Endodermal cell (in vitro differentiated cells): ENCODE data around the gene LTBP1. TPM values are rescaled to one million over a fixed set of nuclear protein-coding genes. Genes with fewer than 3 reads are reported as not detected.
"Not testable (repeated sequence)": the region's sequence is repeated elsewhere in the genome, so short reads cannot be mapped to it uniquely, and the experiment has no call there.

ENCODE experiments used
- DNase-seq: peaks from one replicate; pipeline ENCODE4 v3.0.0-alpha.2; 2017
- H3K27ac ChIP-seq: 2 replicates; pipeline ENCODE4 v1.5.1; 2013; ENCODE audit warnings: mild to moderate bottlenecking, low read depth, low read length, moderate library complexity
- H3K27me3 ChIP-seq: 2 replicates; pipeline ENCODE4 v1.6.1; 2013; ENCODE audit warnings: mild to moderate bottlenecking, low read length, moderate library complexity; ENCODE audit not compliant: insufficient read depth, control insufficient read depth, poor library complexity, severe bottlenecking
- H3K36me3 ChIP-seq: 2 replicates; pipeline ENCODE4 v1.7.0; 2013; ENCODE audit warnings: mild to moderate bottlenecking, low read length, moderate library complexity; ENCODE audit not compliant: control insufficient read depth, insufficient read depth
- H3K4me1 ChIP-seq: one replicate; pipeline ENCODE4 v1.7.0; 2013; ENCODE audit warnings: low read length; ENCODE audit not compliant: control insufficient read depth, insufficient read depth
- H3K4me3 ChIP-seq: 2 replicates; pipeline ENCODE4 v1.5.1; 2013; ENCODE audit warnings: mild to moderate bottlenecking, low read length, moderate library complexity
- H3K9ac ChIP-seq: 2 replicates; pipeline ENCODE4 v1.6.1; 2013; ENCODE audit warnings: mild to moderate bottlenecking, low read length, moderate library complexity; ENCODE audit not compliant: poor library complexity, severe bottlenecking; ENCODE audit errors: extremely low read depth
- H3K9me3 ChIP-seq: 2 replicates; pipeline ENCODE4 v1.6.1; 2013; ENCODE audit warnings: mild to moderate bottlenecking, low read length, moderate library complexity; ENCODE audit not compliant: control insufficient read depth
- H3K27ac Mint-ChIP-seq: 2 replicates; pipeline ENCODE4 v1.8.0; 2020; ENCODE audit warnings: mixed read lengths
- H3K27me3 Mint-ChIP-seq: 2 replicates; pipeline ENCODE4 v1.8.0; 2021; ENCODE audit warnings: mild to moderate bottlenecking, mixed read lengths; ENCODE audit not compliant: insufficient read depth
- H3K36me3 Mint-ChIP-seq: 2 replicates; pipeline ENCODE4 v1.8.0; 2020; ENCODE audit warnings: low read depth, mixed read lengths
- H3K4me1 Mint-ChIP-seq: 2 replicates; pipeline ENCODE4 v1.8.0; 2020; ENCODE audit warnings: mixed read lengths
- H3K4me3 Mint-ChIP-seq: 2 replicates; pipeline ENCODE4 v1.8.0; 2020; ENCODE audit warnings: mild to moderate bottlenecking, moderate library complexity, mixed read lengths
- H3K9me3 Mint-ChIP-seq: 2 replicates; pipeline ENCODE4 v1.8.0; 2020; ENCODE audit warnings: mild to moderate bottlenecking, mixed read lengths
- WGBS, 2 experiments: methylation state at CpG; one replicate each; pipeline versions ENCODE4 v1.1.5 to v1.1.7; 2013; ENCODE audit warnings: missing lambda C conversion rate in 2 of 2, mixed read lengths in 1 of 2; ENCODE audit not compliant: insufficient coverage in 1 of 2, insufficient read length in 1 of 2; 5-methylcytosine and 5-hydroxymethylcytosine counted together
- total RNA-seq, 2 donors: library from RNA; stranded (reverse); fragmentation: NEBNext Ultra II Directional in 1 of 2; extraction: Animal tissue kit (Norgen Biotek cat#: 25700) in 1 of 2; gene quantifications; 2 replicates in 1 of 2; 3 replicates in 1 of 2; pipeline ENCODE4 v1.2.1, GENCODE V29; 2021
- TF ChIP-seq, protein P1 (sequence below): fragments of 200-600 bp; sonication (generic); conservative IDR thresholded peaks from 2 replicates; pipeline ENCODE4 v1.5.0; 2021; ENCODE audit warnings: antibody characterized with exemption, mild to moderate bottlenecking

The LTBP1 gene
- total RNA-seq, 2 donors from 2014 or later: 43.2 to 43.4 TPM

DNA sequence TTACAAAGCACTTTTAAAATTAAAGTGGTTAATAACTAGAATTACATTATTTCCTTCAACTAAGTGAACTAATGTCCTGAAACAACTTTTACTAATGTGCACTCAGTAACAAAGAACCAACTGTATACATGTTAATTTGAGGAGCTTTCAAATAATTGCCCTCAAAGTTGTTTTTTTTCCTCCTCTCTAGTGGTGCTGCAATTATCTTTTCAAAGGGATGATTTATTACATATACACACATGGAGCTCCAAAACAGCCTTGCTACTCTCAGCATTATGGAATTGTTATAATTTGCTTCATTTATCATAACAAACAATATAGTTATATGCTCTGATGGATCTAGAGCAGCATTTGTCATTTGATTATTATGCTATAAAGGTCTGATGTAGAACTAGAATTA is 283.4 kb downstream of the LTBP1 start:
- no peak for DNase-seq
- no peak overlapping the region for H3K27ac Mint-ChIP-seq
- Histone ChIP-seq H3K9ac (no peak overlapping the region), H3K9me3 (no peaks in the 10 kb centered on the region), H3K27me3 (no peaks in the 10 kb centered on the region), H3K36me3 (no peaks in the 10 kb centered on the region), H3K27ac (no peak overlapping the region), H3K4me1 (no peaks in the 10 kb centered on the region), H3K4me3 (no peak overlapping the region)
- TF ChIP-seq, protein P1, sequence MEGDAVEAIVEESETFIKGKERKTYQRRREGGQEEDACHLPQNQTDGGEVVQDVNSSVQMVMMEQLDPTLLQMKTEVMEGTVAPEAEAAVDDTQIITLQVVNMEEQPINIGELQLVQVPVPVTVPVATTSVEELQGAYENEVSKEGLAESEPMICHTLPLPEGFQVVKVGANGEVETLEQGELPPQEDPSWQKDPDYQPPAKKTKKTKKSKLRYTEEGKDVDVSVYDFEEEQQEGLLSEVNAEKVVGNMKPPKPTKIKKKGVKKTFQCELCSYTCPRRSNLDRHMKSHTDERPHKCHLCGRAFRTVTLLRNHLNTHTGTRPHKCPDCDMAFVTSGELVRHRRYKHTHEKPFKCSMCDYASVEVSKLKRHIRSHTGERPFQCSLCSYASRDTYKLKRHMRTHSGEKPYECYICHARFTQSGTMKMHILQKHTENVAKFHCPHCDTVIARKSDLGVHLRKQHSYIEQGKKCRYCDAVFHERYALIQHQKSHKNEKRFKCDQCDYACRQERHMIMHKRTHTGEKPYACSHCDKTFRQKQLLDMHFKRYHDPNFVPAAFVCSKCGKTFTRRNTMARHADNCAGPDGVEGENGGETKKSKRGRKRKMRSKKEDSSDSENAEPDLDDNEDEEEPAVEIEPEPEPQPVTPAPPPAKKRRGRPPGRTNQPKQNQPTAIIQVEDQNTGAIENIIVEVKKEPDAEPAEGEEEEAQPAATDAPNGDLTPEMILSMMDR: no peak
- H3K36me3 Mint-ChIP-seq: peaks cover 13% of the 10 kb centered on the region
- H3K4me1 Mint-ChIP-seq: no peaks in the 10 kb centered on the region
- no peaks in the 10 kb centered on the region for H3K27me3 Mint-ChIP-seq
- H3K9me3 Mint-ChIP-seq: no peaks in the 10 kb centered on the region
- no peak overlapping the region for H3K4me3 Mint-ChIP-seq

DNA sequence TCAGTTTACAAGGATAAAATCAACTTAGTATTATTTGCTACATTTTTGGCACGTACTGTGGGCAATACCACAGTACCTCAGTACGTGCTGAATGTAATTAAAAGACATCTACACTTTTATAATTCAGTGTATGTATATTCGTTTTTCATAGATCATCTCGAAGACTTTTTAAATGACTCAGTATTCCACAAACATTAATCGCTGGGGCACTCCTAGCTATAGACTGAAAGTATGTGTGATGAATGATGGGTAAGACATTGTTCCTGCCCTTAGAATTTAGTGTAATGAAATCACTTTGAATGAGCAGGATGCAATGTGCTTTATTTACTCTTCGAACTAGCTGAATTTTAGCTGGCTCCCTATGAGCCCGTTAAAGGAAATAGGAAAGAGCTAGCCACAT is 284.1 kb downstream of the LTBP1 start:
- no peak overlapping the region for H3K4me3 ChIP-seq
- H3K4me1 ChIP-seq: no peaks in the 10 kb centered on the region
- H3K9ac ChIP-seq: no peak overlapping the region
- no peaks in the 10 kb centered on the region for H3K9me3 ChIP-seq
- 87 to 95% methylated on average over 3 to 7 of the region's 7 CpGs for WGBS, 2 experiments
- H3K27me3 ChIP-seq: no peaks in the 10 kb centered on the region
- no peak overlapping the region for H3K27ac Mint-ChIP-seq
- peaks cover 8% of the 10 kb centered on the region for H3K36me3 Mint-ChIP-seq
- H3K4me1 Mint-ChIP-seq: no peaks in the 10 kb centered on the region
- H3K4me3 Mint-ChIP-seq: no peak overlapping the region
- H3K27ac ChIP-seq: no peak overlapping the region
- H3K9me3 Mint-ChIP-seq: no peaks in the 10 kb centered on the region
- no peaks in the 10 kb centered on the region for H3K27me3 Mint-ChIP-seq
- no peaks in the 10 kb centered on the region for H3K36me3 ChIP-seq
- TF ChIP-seq, protein P1: no peak
- no peak for DNase-seq

DNA sequence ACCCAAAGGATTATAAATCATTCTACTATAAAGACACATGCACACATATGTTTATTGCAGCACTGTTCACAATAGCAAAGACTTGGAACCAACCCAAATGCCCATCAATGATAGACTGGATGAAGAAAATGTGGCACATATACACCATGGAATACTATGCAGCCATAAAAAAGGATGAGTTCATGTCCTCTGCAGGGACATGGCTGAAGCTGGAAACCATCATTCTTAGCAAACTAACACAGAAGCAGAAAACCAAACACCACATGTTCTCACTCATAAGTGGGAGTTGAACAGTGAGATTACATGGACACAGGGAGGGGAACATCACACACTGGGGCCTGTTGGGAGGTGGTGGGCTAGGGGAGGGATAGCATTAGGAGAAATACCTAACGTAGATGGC is 288.8 kb downstream of the LTBP1 start:
- not testable (repeated sequence) for H3K9ac ChIP-seq, H3K27ac Mint-ChIP-seq, H3K36me3 Mint-ChIP-seq, H3K9me3 Mint-ChIP-seq, H3K4me1 Mint-ChIP-seq, H3K27ac ChIP-seq, DNase-seq, H3K4me1 ChIP-seq, H3K27me3 Mint-ChIP-seq, H3K4me3 ChIP-seq, H3K9me3 ChIP-seq, H3K36me3 ChIP-seq, H3K4me3 Mint-ChIP-seq, H3K27me3 ChIP-seq
- 92% methylated on average over 1 of the region's 1 CpG; no CpG with 5 or more reads in 1 of the 2 experiments for WGBS, 2 experiments
